Esophagus (tissue), 2 donors: ENCODE measurements around the gene WDR43. TPM values are rescaled to one million over a fixed set of nuclear protein-coding genes. Genes with fewer than 3 reads are reported as not detected.

ENCODE experiments used
- H3K27ac ChIP-seq, 2 donors: one replicate each; pipeline ENCODE4 v1.5.1; 2013; ENCODE audit warnings: low read depth in 2 of 2, mild to moderate bottlenecking in 2 of 2, inconsistent platforms in 1 of 2, low read length in 1 of 2, moderate library complexity in 1 of 2
- H3K27me3 ChIP-seq, 2 donors: one replicate each; pipeline ENCODE4 v1.6.1; 2013; ENCODE audit warnings: low read length in 2 of 2, control low read depth in 1 of 2, mild to moderate bottlenecking in 1 of 2; ENCODE audit not compliant: insufficient read depth in 2 of 2, control insufficient read depth in 1 of 2
- H3K36me3 ChIP-seq, 2 donors: one replicate each; pipeline ENCODE4 v1.6.1; 2013; ENCODE audit warnings: low read length in 1 of 2; ENCODE audit not compliant: control insufficient read depth in 2 of 2, insufficient read depth in 2 of 2
- H3K4me1 ChIP-seq, 2 donors: one replicate each; pipeline ENCODE4 v1.6.1; 2013; ENCODE audit warnings: low read length in 1 of 2; ENCODE audit not compliant: control insufficient read depth in 2 of 2, insufficient read depth in 2 of 2
- H3K4me3 ChIP-seq, 2 donors: one replicate each; pipeline ENCODE4 v1.5.1; 2013; ENCODE audit warnings: low read length in 2 of 2, mild to moderate bottlenecking in 2 of 2, low read depth in 1 of 2, moderate library complexity in 1 of 2
- H3K9me3 ChIP-seq, 2 donors: one replicate each; pipeline ENCODE4 v1.6.1; 2013; ENCODE audit warnings: mild to moderate bottlenecking in 2 of 2, low read depth in 1 of 2, low read length in 1 of 2, moderate library complexity in 1 of 2; ENCODE audit not compliant: control insufficient read depth in 2 of 2, insufficient read depth in 1 of 2
- WGBS, 2 donors: extraction: QIAGEN DNeasy Blood & Tissue Kit; methylation state at CpG; one replicate each; pipeline ENCODE4 v1.1.7; 2013; 5-methylcytosine and 5-hydroxymethylcytosine counted together
- polyA plus RNA-seq, 2 donors: library from polyadenylated mRNA; stranded (reverse); fragments of 200-250 nt; gene quantifications; one replicate each; pipeline ENCODE4 v1.2.3, GENCODE V29; 2013
- donor health status: healthy with polysubstance abuse.
- donor health status: Bipolar disorder and iron deficiency.

The WDR43 gene
- polyA plus RNA-seq, 2 donors, result 8.1 to 18.7 TPM

DNA sequence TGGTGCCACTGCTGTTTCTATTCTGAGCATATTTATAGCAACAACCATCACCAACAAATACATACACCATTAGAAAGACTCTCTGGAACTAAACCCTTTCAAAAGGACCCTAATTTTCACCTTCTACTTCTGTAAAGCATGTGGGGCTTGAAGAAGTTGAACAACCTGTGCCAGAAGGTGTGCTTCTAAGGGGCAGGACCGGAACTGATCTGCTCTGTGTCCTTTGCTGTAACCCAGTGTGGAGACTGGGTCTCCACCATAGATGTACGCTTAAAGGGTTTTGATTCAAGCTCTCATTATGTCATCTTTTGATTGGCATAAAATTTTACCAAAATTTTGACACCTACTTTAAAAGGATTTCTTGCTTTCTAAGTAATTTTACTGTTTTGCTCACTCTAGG is 40.3 kb downstream of the WDR43 start:
- Histone ChIP-seq H3K4me1 (no peaks in the 10 kb centered on the region), H3K36me3 (peaks cover 0 to 3% of the 10 kb centered on the region in 2 donors), H3K27ac (no peak overlapping the region), H3K9me3 (no peaks in the 10 kb centered on the region), H3K27me3 (no peaks in the 10 kb centered on the region), H3K4me3 (no peak overlapping the region)
- 94 to 95% methylated on average over 2 of the region's 2 CpGs for WGBS, 2 donors

DNA sequence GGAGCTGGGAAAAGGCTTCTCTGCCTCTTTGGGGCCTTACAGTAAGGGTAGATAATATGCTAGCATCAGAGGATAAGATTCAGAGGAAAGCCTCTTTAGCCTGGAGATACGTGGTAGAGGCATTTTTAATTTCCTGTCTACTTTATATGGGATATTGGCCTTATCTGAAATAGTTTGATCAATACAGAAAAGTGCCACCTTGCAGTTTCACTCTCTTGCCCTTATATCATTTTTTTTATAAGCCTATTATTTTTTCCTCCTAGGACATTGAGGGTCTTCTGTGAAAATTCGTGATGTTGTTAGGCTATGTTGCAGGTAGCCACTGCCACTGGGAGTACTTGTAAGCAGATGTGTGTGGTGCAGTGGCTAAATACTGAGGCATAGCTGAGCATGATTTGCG is 46.5 kb downstream of the WDR43 start:
- 85 to 90% methylated on average over 3 of the region's 3 CpGs for WGBS, 2 donors
- Histone ChIP-seq H3K4me1 (no peaks in the 10 kb centered on the region), H3K27me3 (no peaks in the 10 kb centered on the region), H3K27ac (no peak overlapping the region), H3K9me3 (no peaks in the 10 kb centered on the region), H3K4me3 (no peak overlapping the region), H3K36me3 (peaks cover 10 to 11% of the 10 kb centered on the region in 2 donors)

DNA sequence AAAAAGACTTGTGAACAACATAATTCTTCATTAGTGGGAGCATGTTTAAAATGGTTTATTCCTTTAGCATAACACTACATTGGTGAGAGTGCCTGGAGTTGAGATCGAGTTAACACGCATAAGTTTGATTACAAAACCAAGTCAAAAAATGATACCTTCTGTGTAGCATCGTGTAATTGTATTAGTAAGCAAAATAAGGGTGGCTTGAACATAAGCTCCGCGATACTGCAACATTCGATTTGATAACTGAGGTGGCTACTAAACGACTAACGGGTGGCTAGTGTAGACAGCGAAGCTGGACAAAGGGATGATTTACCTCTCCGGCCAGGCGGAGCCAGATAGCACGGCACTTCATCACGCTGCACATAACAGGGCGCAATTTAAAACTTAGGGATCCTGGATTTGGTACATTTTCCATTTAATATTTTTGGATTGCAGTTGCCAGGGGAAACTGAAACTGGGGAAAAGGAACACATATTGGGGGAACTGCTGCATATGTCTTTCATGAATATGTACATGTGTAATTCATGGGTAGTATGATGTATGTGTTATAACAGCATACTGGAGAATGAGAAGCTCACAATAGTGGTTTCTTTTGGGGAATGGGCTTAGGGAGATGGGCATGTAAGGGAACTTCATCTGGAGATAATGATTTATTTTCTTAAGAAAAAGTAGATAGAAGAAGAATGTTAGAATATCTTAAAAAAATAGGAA is 50.2 kb downstream of the WDR43 start:
- Histone ChIP-seq H3K36me3 (peaks cover 8 to 14% of the 10 kb centered on the region in 2 donors), H3K4me3 (no peak overlapping the region)
- WGBS, 2 donors, result 91 to 93% methylated on average over 14 of the region's 14 CpGs

DNA sequence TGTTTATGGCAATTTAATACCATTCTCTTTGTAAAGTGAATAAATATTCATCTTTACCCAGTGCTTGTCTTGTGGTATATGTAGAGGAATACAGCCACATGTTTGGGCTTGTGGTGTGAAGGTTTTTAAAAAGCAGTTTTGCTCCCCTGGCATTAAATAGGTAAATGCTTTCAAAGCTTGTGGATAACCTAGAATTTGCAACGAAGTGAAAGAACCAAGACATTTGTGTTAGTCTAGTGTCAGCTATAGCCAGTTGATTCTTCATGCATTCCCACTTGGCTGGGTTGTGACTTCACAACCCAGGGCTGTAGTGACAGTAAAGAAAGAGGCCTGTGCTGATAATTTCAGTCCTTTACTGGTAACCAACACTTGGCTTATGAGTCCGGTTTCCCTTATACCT is 53.7 kb downstream of the WDR43 start:
- 81 to 84% methylated on average over 2 of the region's 2 CpGs for WGBS, 2 donors
- Histone ChIP-seq H3K9me3 (no peaks in the 10 kb centered on the region), H3K27me3 (no peaks in the 10 kb centered on the region), H3K4me3 (no peak overlapping the region), H3K4me1 (peaks cover 0 to 4% of the 10 kb centered on the region in 2 donors), H3K27ac (no peak overlapping the region), H3K36me3 (peaks cover 3 to 5% of the 10 kb centered on the region in 2 donors)

More for the DNA sequence above, 50.2 kb downstream of the WDR43 start:
- Histone ChIP-seq H3K4me1 (no peaks in the 10 kb centered on the region), H3K9me3 (no peaks in the 10 kb centered on the region), H3K27me3 (no peaks in the 10 kb centered on the region), H3K27ac (no peak overlapping the region)

DNA sequence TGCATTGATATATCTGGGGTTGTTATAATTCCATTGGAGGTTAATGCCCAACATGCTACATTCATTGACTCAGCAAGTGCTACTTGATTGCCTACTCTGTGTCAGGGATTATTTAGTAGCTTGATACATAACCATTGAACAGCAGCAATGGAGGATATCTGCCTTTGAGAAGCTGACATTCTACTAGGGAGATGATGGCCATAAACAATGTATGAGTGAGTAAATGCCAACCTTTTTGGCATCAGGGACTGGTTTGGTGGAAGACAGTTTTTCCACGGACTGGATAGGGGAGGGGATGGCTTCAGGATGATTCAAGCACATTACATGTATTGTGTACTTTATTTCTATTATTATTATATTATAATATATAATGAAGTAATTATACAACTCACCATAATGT is 54.7 kb downstream of the WDR43 start:
- Histone ChIP-seq H3K27ac (no peak overlapping the region), H3K36me3 (peaks cover 0 to 4% of the 10 kb centered on the region in 2 donors), H3K4me1 (peaks cover 0 to 4% of the 10 kb centered on the region in 2 donors), H3K9me3 (no peaks in the 10 kb centered on the region), H3K27me3 (no peaks in the 10 kb centered on the region), H3K4me3 (no peak overlapping the region)
- WGBS, 2 donors, result 93% methylated on average over 1 of the region's 1 CpG

DNA sequence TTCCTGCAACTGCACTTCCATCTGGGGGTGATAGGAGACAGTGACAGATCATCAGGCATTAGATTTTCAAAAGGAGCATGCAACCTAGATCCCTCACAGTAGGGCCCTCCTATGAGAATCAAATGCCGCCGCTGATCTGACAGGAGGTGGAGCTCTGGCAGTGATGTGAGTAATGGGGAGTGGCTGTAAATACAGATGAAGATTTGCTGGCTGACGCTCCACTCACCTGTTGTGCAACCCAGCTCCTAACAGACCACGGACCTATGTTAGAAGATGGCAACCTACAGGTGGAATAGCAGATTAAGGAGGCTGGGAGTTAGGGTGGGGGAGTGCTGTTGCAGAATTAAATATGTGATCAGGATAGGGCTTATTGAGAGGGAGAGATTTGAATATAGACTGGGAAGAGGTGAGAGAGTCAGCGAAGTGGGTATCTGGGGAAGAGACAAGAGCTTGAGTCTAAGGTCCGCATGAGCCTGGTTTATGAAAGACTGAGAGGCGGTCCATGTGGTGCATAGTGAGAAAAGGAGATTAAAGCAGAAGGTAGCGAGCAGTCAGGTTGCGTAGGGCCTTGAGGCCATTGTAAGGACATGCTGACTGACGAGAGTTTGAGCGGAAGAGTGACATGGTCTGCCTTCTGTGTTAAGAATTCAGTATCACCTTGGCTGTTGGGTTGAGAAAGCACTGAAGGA is 55.3 kb downstream of the WDR43 start:
- Histone ChIP-seq H3K4me1 (peaks cover 0 to 4% of the 10 kb centered on the region in 2 donors), H3K9me3 (no peaks in the 10 kb centered on the region), H3K27ac (no peak overlapping the region), H3K4me3 (no peak overlapping the region), H3K27me3 (no peaks in the 10 kb centered on the region), H3K36me3 (peaks cover 0 to 4% of the 10 kb centered on the region in 2 donors)
- 86 to 87% methylated on average over 11 of the region's 11 CpGs for WGBS, 2 donors

DNA sequence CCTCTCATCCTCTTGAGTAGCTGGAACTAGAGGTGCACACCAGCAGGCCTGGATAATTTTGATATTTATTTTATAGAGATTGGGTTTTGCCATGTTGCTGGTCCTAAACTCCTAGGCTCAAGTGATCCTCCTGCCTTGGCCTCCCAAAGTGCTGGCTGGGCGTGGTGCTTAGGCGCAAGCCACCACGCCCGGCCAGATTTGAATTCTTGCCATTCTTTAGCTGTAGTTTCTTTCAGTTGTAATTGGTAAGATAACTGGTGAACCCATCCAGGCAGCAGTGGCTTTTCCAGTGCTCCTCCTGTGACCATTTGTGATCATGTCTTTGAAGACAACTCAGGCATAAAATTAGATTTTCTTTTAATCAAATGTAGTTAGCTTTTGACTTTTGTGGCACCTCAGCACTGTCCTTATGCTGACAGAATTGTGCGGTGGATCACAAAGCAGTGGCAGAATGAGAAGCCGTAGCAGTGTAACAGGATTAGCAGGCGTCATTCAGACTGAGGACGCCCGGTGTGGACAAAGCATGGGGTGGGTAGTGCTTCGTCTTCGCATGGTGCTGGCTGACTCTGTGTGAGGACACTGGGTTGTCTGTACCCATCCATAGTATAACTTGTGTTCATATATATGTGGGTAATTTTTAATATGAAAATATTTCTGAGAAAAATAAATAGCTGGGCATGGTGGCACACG is 56.6 kb downstream of the WDR43 start:
- peaks cover 0 to 4% of the 10 kb centered on the region in 2 donors for H3K36me3 ChIP-seq
- H3K27me3 ChIP-seq, result no peaks in the 10 kb centered on the region
- H3K4me3 ChIP-seq, result no peak overlapping the region
- 91 to 92% methylated on average over 12 of the region's 12 CpGs for WGBS, 2 donors
- H3K9me3 ChIP-seq, result no peaks in the 10 kb centered on the region
- peaks cover 0 to 4% of the 10 kb centered on the region in 2 donors for H3K4me1 ChIP-seq
- no peak overlapping the region for H3K27ac ChIP-seq

DNA sequence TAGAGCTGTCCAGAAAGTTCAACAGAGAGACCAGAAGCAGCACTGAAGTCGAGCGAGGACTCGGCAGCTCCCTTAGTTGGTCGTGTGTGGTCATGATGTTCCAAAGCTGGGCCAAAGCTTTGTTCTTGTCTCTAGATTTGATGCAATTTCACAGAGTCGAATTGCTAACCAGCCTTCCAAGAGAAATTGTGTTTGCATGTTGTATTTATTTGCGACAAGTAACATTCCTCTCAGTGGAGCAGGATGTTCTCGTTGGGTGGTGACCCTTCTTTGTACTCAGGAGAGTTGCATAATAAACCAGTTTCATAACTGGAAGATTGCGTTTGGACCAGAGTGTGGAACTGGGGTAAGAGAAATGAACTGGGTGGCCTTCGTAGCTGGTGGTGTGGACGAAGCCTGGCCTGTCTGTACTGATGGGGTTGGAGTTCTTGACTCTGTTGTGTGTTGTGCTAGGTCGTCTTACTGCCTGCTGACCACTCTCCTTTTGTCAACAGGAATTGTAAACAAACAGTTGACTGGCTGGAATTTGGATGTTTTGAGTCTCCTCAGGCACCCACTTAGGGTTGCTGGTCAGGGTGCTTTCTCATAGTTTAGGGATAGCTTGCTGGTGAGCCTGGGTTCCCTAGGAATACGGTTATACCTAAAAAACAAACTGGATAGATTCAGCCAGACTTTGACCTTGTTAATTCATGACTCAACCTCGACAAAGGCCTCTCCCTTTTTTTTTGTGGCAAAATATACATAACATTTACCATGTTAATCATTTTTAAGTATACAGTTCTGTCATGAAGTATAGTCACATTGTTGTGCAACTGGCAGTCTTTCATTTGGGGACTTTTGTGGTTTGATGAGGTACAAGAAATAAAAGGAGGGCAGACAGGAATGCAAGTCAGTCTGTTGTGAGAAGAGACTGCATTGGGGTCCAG is 57.7 kb downstream of the WDR43 start:
- Histone ChIP-seq H3K27ac (peak overlapping the region; percentile 52 to 66), H3K27me3 (no peaks in the 10 kb centered on the region), H3K36me3 (no peaks in the 10 kb centered on the region), H3K9me3 (no peaks in the 10 kb centered on the region), H3K4me3 (no peak overlapping the region), H3K4me1 (peaks cover 0 to 4% of the 10 kb centered on the region in 2 donors)
- 65% methylated on average over 13 of the region's 13 CpGs for WGBS, 2 donors

DNA sequence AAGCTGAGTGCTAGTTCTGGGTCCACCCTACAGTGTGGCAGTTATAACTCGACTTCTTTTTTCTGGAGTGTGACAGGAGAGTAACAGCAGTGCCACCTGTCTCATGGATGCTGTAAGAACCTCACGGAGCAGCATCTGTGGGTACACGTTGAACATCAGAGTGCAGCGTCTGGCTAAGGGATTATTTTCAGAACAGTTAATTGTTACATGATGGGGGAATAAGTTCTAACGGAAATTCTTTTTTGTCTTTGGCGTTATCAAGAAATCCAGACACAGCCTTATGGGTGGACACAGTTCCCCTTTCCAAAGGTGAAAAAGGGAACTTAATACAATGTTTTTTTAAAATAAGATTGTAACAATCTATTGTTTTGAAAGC is 58.4 kb downstream of the WDR43 start:
- 42 to 45% methylated on average over 6 of the region's 6 CpGs for WGBS, 2 donors
- Histone ChIP-seq H3K27me3 (no peaks in the 10 kb centered on the region), H3K4me3 (no peak overlapping the region), H3K27ac (peak overlapping the region in 1 of 2 donors; percentile 66), H3K36me3 (no peaks in the 10 kb centered on the region), H3K9me3 (no peaks in the 10 kb centered on the region), H3K4me1 (peaks cover 0 to 4% of the 10 kb centered on the region in 2 donors)
